HL-60 (cell line): ENCODE measurements around the gene PLXNB2.

ENCODE experiments used
- GABPA ChIP-seq: IDR thresholded peaks from 2 replicates; pipeline ENCODE4 v1.6.1; 2012; ENCODE audit warnings: low read depth
- POLR2AphosphoS5 ChIP-seq: IDR thresholded peaks from 2 replicates; pipeline ENCODE4 v1.6.1; 2012; ENCODE audit warnings: low read depth
- SPI1 ChIP-seq: IDR thresholded peaks from 2 replicates; pipeline ENCODE4 v1.6.1; 2012; ENCODE audit warnings: low read depth, mild to moderate bottlenecking, borderline replicate concordance
- TF ChIP-seq, protein P1 (sequence below): IDR thresholded peaks from one replicate; pipeline ENCODE4 v1.5.1; 2011; ENCODE audit warnings: low read length, control low read depth, inconsistent platforms; ENCODE audit not compliant: insufficient read depth
- TF ChIP-seq, protein P2 (sequence below): IDR thresholded peaks from 2 replicates; pipeline ENCODE4 v1.6.1; 2012; ENCODE audit warnings: low read depth; ENCODE audit not compliant: insufficient replicate concordance

DNA sequence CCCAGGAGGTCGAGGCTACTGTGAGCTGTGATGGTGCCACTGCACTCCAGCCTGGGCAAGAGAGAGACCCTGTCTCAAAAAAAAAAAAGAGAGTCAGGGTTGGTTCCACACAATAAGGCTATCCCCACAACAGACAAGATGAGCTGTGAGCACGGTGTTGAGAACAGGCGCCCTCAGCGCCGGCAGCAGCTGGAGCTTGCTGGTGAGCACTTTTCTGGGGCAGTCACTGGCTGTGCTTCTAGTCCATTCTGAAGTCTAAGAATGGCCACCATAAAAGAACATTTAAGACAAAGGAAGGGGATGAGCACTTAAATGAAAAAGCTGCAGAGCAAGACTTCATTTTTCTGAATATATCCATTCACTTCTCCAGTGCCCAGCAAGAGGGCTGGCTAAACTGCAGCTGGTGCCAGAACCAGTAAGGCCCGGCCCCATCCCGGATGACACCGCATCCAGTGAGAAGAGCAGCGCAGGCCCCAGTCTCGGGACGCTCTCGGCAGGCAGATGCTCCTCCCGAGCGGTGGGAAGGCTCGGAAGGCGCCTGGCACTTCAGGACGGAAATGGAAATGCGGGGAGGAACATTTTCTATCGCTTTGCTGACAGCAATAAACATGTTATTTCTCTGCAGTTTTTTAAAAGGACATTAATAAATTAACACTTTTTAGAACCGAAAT is 74.8 kb downstream of the PLXNB2 start:
- TF ChIP-seq, protein P1, sequence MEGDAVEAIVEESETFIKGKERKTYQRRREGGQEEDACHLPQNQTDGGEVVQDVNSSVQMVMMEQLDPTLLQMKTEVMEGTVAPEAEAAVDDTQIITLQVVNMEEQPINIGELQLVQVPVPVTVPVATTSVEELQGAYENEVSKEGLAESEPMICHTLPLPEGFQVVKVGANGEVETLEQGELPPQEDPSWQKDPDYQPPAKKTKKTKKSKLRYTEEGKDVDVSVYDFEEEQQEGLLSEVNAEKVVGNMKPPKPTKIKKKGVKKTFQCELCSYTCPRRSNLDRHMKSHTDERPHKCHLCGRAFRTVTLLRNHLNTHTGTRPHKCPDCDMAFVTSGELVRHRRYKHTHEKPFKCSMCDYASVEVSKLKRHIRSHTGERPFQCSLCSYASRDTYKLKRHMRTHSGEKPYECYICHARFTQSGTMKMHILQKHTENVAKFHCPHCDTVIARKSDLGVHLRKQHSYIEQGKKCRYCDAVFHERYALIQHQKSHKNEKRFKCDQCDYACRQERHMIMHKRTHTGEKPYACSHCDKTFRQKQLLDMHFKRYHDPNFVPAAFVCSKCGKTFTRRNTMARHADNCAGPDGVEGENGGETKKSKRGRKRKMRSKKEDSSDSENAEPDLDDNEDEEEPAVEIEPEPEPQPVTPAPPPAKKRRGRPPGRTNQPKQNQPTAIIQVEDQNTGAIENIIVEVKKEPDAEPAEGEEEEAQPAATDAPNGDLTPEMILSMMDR, result no peak
- TF ChIP-seq SPI1 (no peak), POLR2AphosphoS5 (no peak), GABPA (no peak)
- TF ChIP-seq, protein P2, sequence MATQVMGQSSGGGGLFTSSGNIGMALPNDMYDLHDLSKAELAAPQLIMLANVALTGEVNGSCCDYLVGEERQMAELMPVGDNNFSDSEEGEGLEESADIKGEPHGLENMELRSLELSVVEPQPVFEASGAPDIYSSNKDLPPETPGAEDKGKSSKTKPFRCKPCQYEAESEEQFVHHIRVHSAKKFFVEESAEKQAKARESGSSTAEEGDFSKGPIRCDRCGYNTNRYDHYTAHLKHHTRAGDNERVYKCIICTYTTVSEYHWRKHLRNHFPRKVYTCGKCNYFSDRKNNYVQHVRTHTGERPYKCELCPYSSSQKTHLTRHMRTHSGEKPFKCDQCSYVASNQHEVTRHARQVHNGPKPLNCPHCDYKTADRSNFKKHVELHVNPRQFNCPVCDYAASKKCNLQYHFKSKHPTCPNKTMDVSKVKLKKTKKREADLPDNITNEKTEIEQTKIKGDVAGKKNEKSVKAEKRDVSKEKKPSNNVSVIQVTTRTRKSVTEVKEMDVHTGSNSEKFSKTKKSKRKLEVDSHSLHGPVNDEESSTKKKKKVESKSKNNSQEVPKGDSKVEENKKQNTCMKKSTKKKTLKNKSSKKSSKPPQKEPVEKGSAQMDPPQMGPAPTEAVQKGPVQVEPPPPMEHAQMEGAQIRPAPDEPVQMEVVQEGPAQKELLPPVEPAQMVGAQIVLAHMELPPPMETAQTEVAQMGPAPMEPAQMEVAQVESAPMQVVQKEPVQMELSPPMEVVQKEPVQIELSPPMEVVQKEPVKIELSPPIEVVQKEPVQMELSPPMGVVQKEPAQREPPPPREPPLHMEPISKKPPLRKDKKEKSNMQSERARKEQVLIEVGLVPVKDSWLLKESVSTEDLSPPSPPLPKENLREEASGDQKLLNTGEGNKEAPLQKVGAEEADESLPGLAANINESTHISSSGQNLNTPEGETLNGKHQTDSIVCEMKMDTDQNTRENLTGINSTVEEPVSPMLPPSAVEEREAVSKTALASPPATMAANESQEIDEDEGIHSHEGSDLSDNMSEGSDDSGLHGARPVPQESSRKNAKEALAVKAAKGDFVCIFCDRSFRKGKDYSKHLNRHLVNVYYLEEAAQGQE, result no peak
